CD14-positive monocyte (primary cell): ENCODE measurements around the gene L3MBTL4. TPM values are rescaled to one million over a fixed set of nuclear protein-coding genes. Genes with fewer than 3 reads are reported as not detected.

Experiments
- DNase-seq, 3 donors: peaks; one replicate each; pipeline ENCODE4 v3.0.0-alpha.2; 2011 to 2022
- H2AFZ ChIP-seq: 2 replicates; pipeline ENCODE4 v1.6.0; 2012; ENCODE audit warnings: mild to moderate bottlenecking, low read depth, low read length, inconsistent platforms; ENCODE audit not compliant: insufficient read depth, poor library complexity, severe bottlenecking
- H3K27ac ChIP-seq, 2 donors: 1 replicate in 1 of 2; 2 replicates in 1 of 2; pipeline ENCODE4 v1.5.1; 2012 to 2013; ENCODE audit warnings: low read length in 2 of 2, control low read depth in 1 of 2, inconsistent platforms in 1 of 2, low read depth in 1 of 2, mild to moderate bottlenecking in 1 of 2
- H3K27me3 ChIP-seq, 2 donors: one replicate each; pipeline versions ENCODE4 v1.6.0 to v1.6.1; 2011 to 2013; ENCODE audit warnings: low read length in 2 of 2; ENCODE audit not compliant: control insufficient read depth in 2 of 2, insufficient read depth in 2 of 2
- H3K36me3 ChIP-seq, 2 donors: replicated peaks in 1 of 2; 1 replicate in 1 of 2; 2 replicates in 1 of 2; pipeline versions ENCODE4 v1.5.1 to v1.6.1; 2012 to 2013; ENCODE audit warnings: low read length in 2 of 2, control low read depth in 1 of 2, inconsistent platforms in 1 of 2, mild to moderate bottlenecking in 1 of 2; ENCODE audit not compliant: insufficient read depth in 2 of 2, control insufficient read depth in 1 of 2
- H3K4me1 ChIP-seq, 2 donors: 1 replicate in 1 of 2; 2 replicates in 1 of 2; pipeline versions ENCODE4 v1.5.1 to v1.6.1; 2012 to 2013; ENCODE audit warnings: low read length in 2 of 2, control low read depth in 1 of 2, inconsistent platforms in 1 of 2, mild to moderate bottlenecking in 1 of 2, moderate library complexity in 1 of 2; ENCODE audit not compliant: insufficient read depth in 2 of 2, control insufficient read depth in 1 of 2
- H3K4me2 ChIP-seq: replicated peaks from 2 replicates; pipeline ENCODE3; 2012; ENCODE audit warnings: low read length, moderate library complexity, mild to moderate bottlenecking; ENCODE audit not compliant: poor library complexity, severe bottlenecking; ENCODE audit errors: extremely low read depth
- H3K4me3 ChIP-seq, 3 experiments: fragments of 200-600 bp in 1 of 3; sonication (generic) in 1 of 3; replicated peaks in 1 of 3; 1 replicate in 2 of 3; 2 replicates in 1 of 3; pipeline ENCODE4 v1.5.1; 2011 to 2013; ENCODE audit warnings: low read length in 3 of 3, mild to moderate bottlenecking in 3 of 3, control low read depth in 2 of 3, low read depth in 2 of 3, inconsistent platforms in 1 of 3, moderate library complexity in 1 of 3
- H3K79me2 ChIP-seq: 2 replicates; pipeline ENCODE4 v1.6.0; 2012; ENCODE audit warnings: mild to moderate bottlenecking, control low read depth, inconsistent platforms, low read length, moderate library complexity; ENCODE audit not compliant: insufficient read depth
- H3K9ac ChIP-seq: 2 replicates; pipeline ENCODE4 v1.6.0; 2017; ENCODE audit warnings: low read length, mild to moderate bottlenecking; ENCODE audit not compliant: insufficient read depth, poor library complexity, severe bottlenecking
- H3K9me3 ChIP-seq, 2 donors: replicated peaks in 1 of 2; 1 replicate in 1 of 2; 2 replicates in 1 of 2; pipeline versions ENCODE4 v1.5.1 to v1.6.1; 2012 to 2013; ENCODE audit warnings: low read length in 2 of 2, control low read depth in 1 of 2; ENCODE audit not compliant: control insufficient read depth in 1 of 2, insufficient read depth in 1 of 2
- H4K20me1 ChIP-seq: 2 replicates; pipeline ENCODE4 v1.6.0; 2012; ENCODE audit warnings: mild to moderate bottlenecking, low read length, control low read depth, moderate library complexity; ENCODE audit not compliant: insufficient read depth
- H3K27ac Mint-ChIP-seq, 7 donors: one replicate each; pipeline ENCODE4 v1.8.0; 2020; ENCODE audit warnings: mild to moderate bottlenecking in 7 of 7, mixed read lengths in 7 of 7, moderate library complexity in 6 of 7, inconsistent platforms in 2 of 7
- H3K27me3 Mint-ChIP-seq, 3 donors: one replicate each; pipeline ENCODE4 v1.8.0; 2021 to 2022; ENCODE audit warnings: low read depth in 3 of 3, mild to moderate bottlenecking in 3 of 3, mixed read lengths in 3 of 3, moderate library complexity in 3 of 3, inconsistent platforms in 1 of 3
- H3K36me3 Mint-ChIP-seq, 2 donors: one replicate each; pipeline ENCODE4 v1.8.0; 2020; ENCODE audit warnings: mixed read lengths in 2 of 2, inconsistent platforms in 1 of 2, mild to moderate bottlenecking in 1 of 2
- H3K4me1 Mint-ChIP-seq: one replicate; pipeline ENCODE4 v1.8.0; 2020; ENCODE audit warnings: mild to moderate bottlenecking, mixed read lengths
- H3K4me3 Mint-ChIP-seq, 2 donors: one replicate each; pipeline ENCODE4 v1.8.0; 2020; ENCODE audit warnings: mild to moderate bottlenecking in 2 of 2, mixed read lengths in 2 of 2, moderate library complexity in 1 of 2
- H3K9me3 Mint-ChIP-seq, 7 donors: one replicate each; pipeline ENCODE4 v1.8.0; 2020 to 2022; ENCODE audit warnings: mixed read lengths in 7 of 7, mild to moderate bottlenecking in 6 of 7, moderate library complexity in 6 of 7, inconsistent platforms in 2 of 7
- CTCF ChIP-seq: fragments of 200-600 bp; IDR thresholded peaks from one replicate; pipeline ENCODE4 v1.8.0; 2022; ENCODE audit warnings: antibody characterized with exemption, mild to moderate bottlenecking
- WGBS: methylation state at CpG from one replicate; pipeline ENCODE4 v1.1.5; 2013; ENCODE audit warnings: missing lambda C conversion rate; ENCODE audit not compliant: insufficient coverage; 5-methylcytosine and 5-hydroxymethylcytosine counted together
- intact Hi-C, 2 donors: fragments of 100-400 bp; cut with micrococcal nuclease; formaldehyde crosslinking; loops; one replicate each; pipeline versions ENCODE4 v1.15.0 to v1.15.1; 2023
- polyA plus RNA-seq, 3 donors: library from polyadenylated mRNA; depleted of rRNA in 1 of 3; unstranded in 2 of 3; stranded (reverse) in 1 of 3; fragments of 300-500 nt in 2 of 3; fragments of >200 nt in 1 of 3; fragmentation: Illumina TruSeq in 2 of 3; gene quantifications; 1 replicate in 2 of 3; 2 replicates in 1 of 3; pipeline ENCODE4 v1.2.3, GENCODE V29; 2012 to 2021

The L3MBTL4 gene
- polyA plus RNA-seq, 3 donors = 0.55 to 1.2 (median 0.72) TPM

- H3K4me1 ChIP-seq = no peaks in the 10 kb centered on the region
- peaks cover 0 to 2% of the 10 kb centered on the region in 2 donors for H3K9me3 ChIP-seq
- no peak for TF ChIP-seq CTCF
- H3K4me3 ChIP-seq = no peak overlapping the region
- Mint-ChIP-seq H3K4me3 (no peak overlapping the region), H3K9me3 (peaks cover 0 to 4% (median 0%) of the 10 kb centered on the region in 7 donors), H3K4me1 (peaks cover 3% of the 10 kb centered on the region), H3K27ac (no peak overlapping the region), H3K27me3 (no peaks in the 10 kb centered on the region), H3K36me3 (no peaks in the 10 kb centered on the region)
- H2AFZ ChIP-seq = no peak overlapping the region
- no peaks in the 10 kb centered on the region for H4K20me1 ChIP-seq
- 38% methylated on average over 2 of the region's 7 CpGs for WGBS
- H3K9ac ChIP-seq = no peak overlapping the region
- no peaks in the 10 kb centered on the region for H3K79me2 ChIP-seq
- no peak overlapping the region for H3K4me2 ChIP-seq
- no peaks in the 10 kb centered on the region for H3K36me3 ChIP-seq
- no peaks in the 10 kb centered on the region for H3K27me3 ChIP-seq
- no peak for DNase-seq
- intact Hi-C loops = no loop called here
- H3K27ac ChIP-seq = no peak overlapping the region
Observed at GRCh38 chr18:6056171-6056910, 358.4 kb downstream of the L3MBTL4 start.

GRCh38 chr18:6055711-6056110 lies 359.0 kb downstream of the L3MBTL4 start:
- no peaks in the 10 kb centered on the region for H4K20me1 ChIP-seq
- H3K4me3 ChIP-seq = no peak overlapping the region
- H3K36me3 ChIP-seq = no peaks in the 10 kb centered on the region
- no peaks in the 10 kb centered on the region for H3K4me1 ChIP-seq
- intact Hi-C loops = no loop called here
- H3K36me3 Mint-ChIP-seq = no peaks in the 10 kb centered on the region
- H3K4me3 Mint-ChIP-seq = no peak overlapping the region
- H3K27me3 ChIP-seq = no peaks in the 10 kb centered on the region
- no peak overlapping the region for H2AFZ ChIP-seq
- WGBS = no CpG with 5 or more reads among the region's 5 CpGs
- no peaks in the 10 kb centered on the region for H3K27me3 Mint-ChIP-seq
- H3K27ac ChIP-seq = no peak overlapping the region
- H3K79me2 ChIP-seq = no peaks in the 10 kb centered on the region
- DNase-seq = no peak
- H3K9me3 Mint-ChIP-seq = peaks cover 0 to 5% (median 0%) of the 10 kb centered on the region in 7 donors
- H3K4me2 ChIP-seq = no peak overlapping the region
- H3K4me1 Mint-ChIP-seq = peaks cover 3% of the 10 kb centered on the region
- TF ChIP-seq CTCF = no peak
- peaks cover 0 to 3% of the 10 kb centered on the region in 2 donors for H3K9me3 ChIP-seq
- no peak overlapping the region for H3K27ac Mint-ChIP-seq
- H3K9ac ChIP-seq = no peak overlapping the region
